Measurements from ENCODE around the gene CEP350.

CEP350 gene

DNA sequence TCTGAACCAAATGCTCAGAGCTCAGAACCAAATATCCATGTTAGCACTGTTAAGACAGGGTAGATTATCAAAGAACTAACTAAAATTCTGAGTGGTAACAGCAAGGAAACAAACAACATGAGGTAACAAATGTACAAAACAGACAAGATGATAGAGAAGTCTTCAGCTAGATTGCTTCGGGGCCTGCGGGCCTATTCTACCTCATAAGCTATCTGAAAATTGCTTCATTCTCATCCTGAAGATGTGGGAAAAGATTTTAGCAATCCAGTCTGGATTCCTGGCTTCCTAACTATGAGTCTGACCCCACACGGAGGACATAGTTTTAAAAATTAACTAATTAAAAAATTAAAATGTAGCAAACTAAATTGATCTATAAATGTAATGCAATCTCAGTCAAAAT, 190.8 kb downstream of the CEP350 start:
- TF ChIP-seq CTCF (conservative IDR thresholded peaks at IDR 0.05; ENCODE audit: low read depth, low read length), result no peak
- H3K4me3 ChIP-seq (ENCODE audit: low read length), result no peak overlapping the region
- DNase-seq (ENCODE audit: low read depth), result no peak

GRCh38 chr1:180150982-180151381, 196.4 kb downstream of the CEP350 start:
- H3K4me3 ChIP-seq (ENCODE audit: low read length), result no peak overlapping the region
- no peak for DNase-seq (ENCODE audit: low read depth)
- TF ChIP-seq CTCF (conservative IDR thresholded peaks at IDR 0.05; ENCODE audit: low read depth, low read length), result no peak

DNA sequence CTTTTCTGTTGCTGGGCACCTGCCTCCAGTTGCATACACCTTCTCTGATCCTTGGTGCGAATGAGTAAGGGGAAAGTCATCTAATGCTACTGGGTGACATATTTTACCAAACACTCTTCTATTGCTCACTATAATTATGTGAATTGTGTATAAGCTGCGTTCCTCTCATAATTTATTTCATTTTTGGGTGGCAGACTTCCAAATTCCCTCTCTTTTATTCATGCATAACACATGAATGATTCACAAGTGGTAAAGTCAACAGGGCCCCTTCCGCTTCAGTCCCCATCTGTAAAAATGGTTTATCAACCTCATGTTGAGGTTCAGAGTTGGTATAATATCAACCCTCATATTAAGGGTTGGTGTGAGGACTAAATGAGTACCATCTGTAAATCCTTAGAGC, 196.9 kb downstream of the CEP350 start:
- no peak overlapping the region for H3K4me3 ChIP-seq (ENCODE audit: low read length)
- no peak for TF ChIP-seq CTCF (conservative IDR thresholded peaks at IDR 0.05; ENCODE audit: low read depth, low read length)
- peak; percentile 70 for DNase-seq (ENCODE audit: low read depth)

- H3K4me3 ChIP-seq (ENCODE audit: low read length), result no peak overlapping the region
- no peak for DNase-seq (ENCODE audit: low read depth)
- TF ChIP-seq CTCF (conservative IDR thresholded peaks at IDR 0.05; ENCODE audit: low read depth, low read length), result no peak
Observed at GRCh38 chr1:180152588-180152987, 198.0 kb downstream of the CEP350 start.

DNA sequence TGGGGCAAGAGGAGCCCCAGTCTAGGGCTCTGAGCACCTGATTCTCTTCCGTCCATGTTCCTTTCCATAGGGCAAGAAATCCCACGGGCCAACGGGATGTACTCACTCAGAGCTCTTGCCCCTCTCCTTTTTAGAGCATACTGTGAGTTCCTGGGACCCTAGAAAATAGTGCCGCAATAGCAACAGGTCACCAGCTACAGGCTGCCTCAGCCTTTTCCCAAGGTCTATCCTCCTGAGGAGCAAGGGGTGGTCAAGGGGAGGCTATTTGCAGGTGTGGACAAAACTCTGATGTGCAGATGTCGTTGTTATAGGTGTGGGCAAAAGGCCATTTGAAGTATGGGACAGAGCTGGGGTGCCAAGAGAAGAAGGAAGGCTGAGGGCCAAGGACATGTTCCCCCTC, 198.4 kb downstream of the CEP350 start:
- no peak for TF ChIP-seq CTCF (conservative IDR thresholded peaks at IDR 0.05; ENCODE audit: low read depth, low read length)
- no peak overlapping the region for H3K4me3 ChIP-seq (ENCODE audit: low read length)
- no peak for DNase-seq (ENCODE audit: low read depth)

GRCh38 chr1:180154003-180154324, 199.4 kb downstream of the CEP350 start:
- peak overlapping the region; percentile 82 for H3K4me3 ChIP-seq (ENCODE audit: low read length)
- no peak for TF ChIP-seq CTCF (conservative IDR thresholded peaks at IDR 0.05; ENCODE audit: low read depth, low read length)
- DNase-seq (ENCODE audit: low read depth), result no peak

GRCh38 chr1:180154325-180155181, 199.9 kb downstream of the CEP350 start, which contains the start of gene QSOX1:
QSOX1 (plus strand) TSS chr1:180154869; CDS start chr1:180154908, 39 bp downstream.
- TF ChIP-seq CTCF (conservative IDR thresholded peaks at IDR 0.05; ENCODE audit: low read depth, low read length), result no peak
- DNase-seq (ENCODE audit: low read depth), result no peak
- peak within 1 kb of the TSS; percentile 86 for H3K4me3 ChIP-seq (ENCODE audit: low read length)

Data from retinal pigment epithelial cell (primary cell).